ENCODE data around the gene ZNF197. TPM values are rescaled to one million over a fixed set of nuclear protein-coding genes. Genes with fewer than 3 reads are reported as not detected.
"Not testable (repeated sequence)": the region's sequence is repeated elsewhere in the genome, so short reads cannot be mapped to it uniquely, and the experiment has no call there.

ZNF197 gene
- total and polyA plus RNA-seq, 10 of the 15 experiments (the other 5 are each of a cell fraction or from before 2014, with no cell fraction given): 3.2 to 16.6 (median 9.7) TPM

- Histone ChIP-seq H3K4me3 (no peak overlapping the region), H3K4me1 (ENCODE audit: control insufficient read depth, insufficient read depth, low read length) (no peaks in the 10 kb centered on the region), H3K79me2 (ENCODE audit: control insufficient read depth, insufficient read depth, low read length) (no peaks in the 10 kb centered on the region), H3K9ac (ENCODE audit: control insufficient read depth, insufficient read depth, low read length) (no peak overlapping the region), H3K27me3 (replicated peaks in 1 of 2; ENCODE audit: control insufficient read depth in 2 of 2, insufficient read depth in 2 of 2, low read length in 1 of 2) (no peaks in the 10 kb centered on the region), H3K27ac (ENCODE audit: control insufficient read depth, insufficient read depth) (no peak overlapping the region), H3K9me3 (replicated peaks; ENCODE audit: control insufficient read depth, insufficient read depth, low read length) (no peaks in the 10 kb centered on the region; the same call in 2 of the 3 replicates), H4K20me1 (ENCODE audit: control insufficient read depth, insufficient read depth) (no peaks in the 10 kb centered on the region), H3K36me3 (ENCODE audit: control insufficient read depth in 2 of 2, insufficient read depth in 2 of 2, low read length in 1 of 2) (no peaks in the 10 kb centered on the region), H3K4me2 (ENCODE audit: control insufficient read depth, insufficient read depth) (no peak overlapping the region), H2AFZ (ENCODE audit: control insufficient read depth, low read depth, low read length) (no peak overlapping the region)
- WGBS (ENCODE audit: insufficient coverage, insufficient replicate concordance, low lambda C conversion rate, missing lambda C conversion rate): 77% methylated on average over 6 of the region's 6 CpGs
- DNase-seq (ENCODE audit: low read depth, low spot score) (no peak), FAIRE-seq (no peak), ATAC-seq (no peak)
- in situ Hi-C loops (cut with MboI) (no loop called here), intact Hi-C loops (cut with micrococcal nuclease; ENCODE audit: unreplicated experiment) (no loop called here)
- POLR2A ChIA-PET: no interaction called here
- SMC1A ChIA-PET (ENCODE audit: uncharacterized antibody, unreplicated experiment): no interaction called here
- CTCF ChIA-PET: no interaction called here
- RAD21 ChIA-PET (ENCODE audit: unreplicated experiment): no interaction called here
- TF ChIP-seq HDAC6 (IDR thresholded peaks at IDR 0.05; ENCODE audit: unreplicated experiment): no peak
- no peak for TF ChIP-seq NRF1 (conservative IDR thresholded peaks at IDR 0.05; ENCODE audit: low read depth, low read length)
- TF ChIP-seq YBX1 (IDR thresholded peaks at IDR 0.05): no peak
- no peak for TF ChIP-seq PKNOX1 (IDR thresholded peaks at IDR 0.05)
- TF ChIP-seq, protein P1, sequence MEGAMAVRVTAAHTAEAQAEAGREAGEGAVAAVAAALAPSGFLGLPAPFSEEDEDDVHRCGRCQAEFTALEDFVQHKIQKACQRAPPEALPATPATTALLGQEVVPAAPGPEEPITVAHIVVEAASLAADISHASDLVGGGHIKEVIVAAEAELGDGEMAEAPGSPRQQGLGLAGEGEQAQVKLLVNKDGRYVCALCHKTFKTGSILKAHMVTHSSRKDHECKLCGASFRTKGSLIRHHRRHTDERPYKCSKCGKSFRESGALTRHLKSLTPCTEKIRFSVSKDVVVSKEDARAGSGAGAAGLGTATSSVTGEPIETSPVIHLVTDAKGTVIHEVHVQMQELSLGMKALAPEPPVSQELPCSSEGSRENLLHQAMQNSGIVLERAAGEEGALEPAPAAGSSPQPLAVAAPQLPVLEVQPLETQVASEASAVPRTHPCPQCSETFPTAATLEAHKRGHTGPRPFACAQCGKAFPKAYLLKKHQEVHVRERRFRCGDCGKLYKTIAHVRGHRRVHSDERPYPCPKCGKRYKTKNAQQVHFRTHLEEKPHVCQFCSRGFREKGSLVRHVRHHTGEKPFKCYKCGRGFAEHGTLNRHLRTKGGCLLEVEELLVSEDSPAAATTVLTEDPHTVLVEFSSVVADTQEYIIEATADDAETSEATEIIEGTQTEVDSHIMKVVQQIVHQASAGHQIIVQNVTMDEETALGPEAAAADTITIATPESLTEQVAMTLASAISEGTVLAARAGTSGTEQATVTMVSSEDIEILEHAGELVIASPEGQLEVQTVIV (IDR thresholded peaks at IDR 0.05; ENCODE audit: borderline replicate concordance, partially characterized antibody): no peak
- no peak for TF ChIP-seq BCL3 (IDR thresholded peaks at IDR 0.05; ENCODE audit: borderline replicate concordance, insufficient read depth, low read depth, low read length, poor library complexity, severe bottlenecking)
- no TSS peak for BruUV-seq (replicated peaks)
These were observed 44.9 kb downstream of the ZNF197 start for GRCh38 chr3:44669760-44670159.

- CTCF ChIA-PET; ATAC-seq; H3K4me3 ChIP-seq; H3K9ac ChIP-seq (ENCODE audit: control insufficient read depth, insufficient read depth, low read length); H3K4me2 ChIP-seq (ENCODE audit: control insufficient read depth, insufficient read depth); H2AFZ ChIP-seq (ENCODE audit: control insufficient read depth, low read depth, low read length); H4K20me1 ChIP-seq (ENCODE audit: control insufficient read depth, insufficient read depth); SMC1A ChIA-PET (ENCODE audit: uncharacterized antibody, unreplicated experiment); in situ Hi-C loops (cut with MboI); DNase-seq (ENCODE audit: low read depth, low spot score); POLR2A ChIA-PET; H3K9me3 ChIP-seq (replicated peaks; ENCODE audit: control insufficient read depth, insufficient read depth, low read length); H3K36me3 ChIP-seq (ENCODE audit: control insufficient read depth in 2 of 2, insufficient read depth in 2 of 2, low read length in 1 of 2); BruUV-seq (replicated peaks); H3K4me1 ChIP-seq (ENCODE audit: control insufficient read depth, insufficient read depth, low read length); RAD21 ChIA-PET (ENCODE audit: unreplicated experiment); H3K27me3 ChIP-seq (replicated peaks in 1 of 2; ENCODE audit: control insufficient read depth in 2 of 2, insufficient read depth in 2 of 2, low read length in 1 of 2); intact Hi-C loops (cut with micrococcal nuclease; ENCODE audit: unreplicated experiment); FAIRE-seq; H3K27ac ChIP-seq (ENCODE audit: control insufficient read depth, insufficient read depth); H3K79me2 ChIP-seq (ENCODE audit: control insufficient read depth, insufficient read depth, low read length): not testable (repeated sequence)
- 81% methylated on average over 5 of the region's 8 CpGs for WGBS (ENCODE audit: insufficient coverage, insufficient replicate concordance, low lambda C conversion rate, missing lambda C conversion rate)
These were observed 48.6 kb downstream of the ZNF197 start for GRCh38 chr3:44673466-44673865.

Data from GM12878 (cell line).